NCI-H2227 treated with DMSO at 0.1 percent for 48 hours (cell line): ENCODE data around the gene MAP1LC3B2.
A peak's percentile ranks its signal among the peaks of the same experiment; 100 is the strongest.

ENCODE experiments used
- DNase-seq: peaks from one replicate; lab custom pipeline; 2025; lab: John Stamatoyannopoulos, UW

Gene MAP1LC3B2

DNA sequence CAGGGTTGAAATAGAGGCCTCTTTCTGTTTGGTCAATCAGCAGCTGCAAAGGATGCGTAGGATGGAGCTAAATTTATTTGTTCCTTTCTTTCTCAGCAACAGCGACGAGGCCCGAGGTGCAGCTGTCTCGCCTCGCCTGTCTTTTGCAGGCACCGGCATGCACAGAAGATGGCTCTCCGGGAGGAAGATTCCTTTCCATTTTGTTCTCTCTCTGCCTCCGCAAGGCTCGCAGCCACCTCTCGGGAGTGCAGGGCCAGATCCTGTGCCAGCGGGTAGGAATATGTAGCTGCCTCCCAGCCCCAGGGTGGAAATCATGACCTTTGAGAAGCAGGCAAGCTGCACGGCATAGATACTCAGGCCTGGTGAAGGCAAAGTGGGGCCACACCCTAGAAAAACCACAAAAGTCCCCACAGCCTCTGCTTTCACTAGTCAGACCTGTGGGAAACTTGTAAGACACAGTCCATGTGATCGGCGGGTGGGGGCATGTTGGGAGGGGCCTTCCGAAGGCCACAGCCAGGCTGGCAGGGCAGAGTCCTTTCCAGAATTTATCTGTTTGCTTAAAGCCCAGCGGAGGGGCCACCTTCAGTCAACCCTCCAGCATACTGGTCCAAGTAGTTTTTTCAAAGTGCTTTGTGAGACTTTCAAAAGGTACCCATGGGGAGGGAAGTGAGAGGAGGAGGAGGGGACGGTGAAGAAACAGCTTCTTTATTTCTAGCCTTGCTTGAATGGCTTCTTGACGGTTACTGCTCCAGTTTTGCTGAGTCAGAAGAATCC, at the start of gene MAP1LC3B2:
Gene MAP1LC3B2 (plus strand): TSS at position 220 of the 774 bp plus-strand sequence. CDS start 16,562 bp downstream, outside the sequence.
- no peak for DNase-seq

DNA sequence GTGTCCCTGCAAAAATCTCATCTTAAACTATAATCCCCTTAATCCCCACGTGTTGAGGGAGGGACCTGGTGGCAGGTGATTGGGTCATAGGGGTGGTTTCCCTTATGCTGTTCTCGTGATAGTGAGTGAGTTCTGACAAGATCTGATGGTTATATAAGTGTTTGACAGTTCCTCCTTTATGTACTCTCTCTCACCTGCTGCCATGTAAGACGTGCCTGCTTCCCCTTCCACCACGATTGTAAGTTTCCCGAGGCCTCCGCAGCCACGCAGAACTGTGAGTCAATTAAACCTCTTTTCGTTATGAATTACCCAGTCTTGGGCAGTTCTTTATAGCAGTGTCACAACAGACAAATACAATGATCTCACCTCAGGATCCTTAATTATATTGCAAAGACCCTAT, 45.2 kb upstream of the MAP1LC3B2 start:
- no peak for DNase-seq

DNA sequence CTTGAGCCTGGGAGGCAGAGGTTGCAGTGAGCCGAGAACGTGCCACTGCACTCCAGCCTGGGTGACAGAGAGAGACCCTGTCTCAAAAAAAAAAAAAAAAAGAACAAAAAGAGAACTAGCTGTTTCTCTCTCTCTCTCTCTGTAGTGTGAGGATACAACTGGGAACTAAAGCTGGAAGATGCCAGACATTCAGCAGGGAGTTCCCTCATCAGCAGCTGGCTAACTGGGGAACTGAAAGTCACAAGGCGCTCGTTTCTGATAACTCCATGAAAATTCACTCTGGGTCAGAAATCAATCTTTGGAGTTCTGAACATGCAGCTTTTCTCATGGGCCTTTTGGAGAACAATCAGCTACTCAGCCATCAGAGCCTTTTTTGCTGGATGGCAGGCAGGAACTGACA, 43.5 kb upstream of the MAP1LC3B2 start:
- DNase-seq = no peak

DNA sequence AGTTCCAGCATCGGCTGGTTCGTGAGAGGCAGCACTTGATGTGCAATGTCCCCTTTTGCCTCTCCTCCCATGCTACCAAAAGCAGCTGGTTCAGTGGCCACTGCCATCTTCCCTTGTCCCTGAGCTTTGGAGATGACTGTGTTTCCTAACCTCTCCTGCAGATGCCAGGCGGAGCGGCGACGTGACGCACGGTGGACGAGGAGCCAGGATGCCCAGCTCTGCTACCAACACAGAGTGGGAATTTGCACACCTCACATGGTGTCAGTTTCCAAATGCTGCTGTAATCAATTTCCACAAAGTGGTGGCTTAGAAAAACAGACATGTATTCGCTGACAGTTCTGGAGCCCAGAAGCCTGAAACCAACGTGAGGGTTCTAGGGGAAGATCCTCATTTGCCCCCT, 42.5 kb upstream of the MAP1LC3B2 start:
- no peak for DNase-seq

DNA sequence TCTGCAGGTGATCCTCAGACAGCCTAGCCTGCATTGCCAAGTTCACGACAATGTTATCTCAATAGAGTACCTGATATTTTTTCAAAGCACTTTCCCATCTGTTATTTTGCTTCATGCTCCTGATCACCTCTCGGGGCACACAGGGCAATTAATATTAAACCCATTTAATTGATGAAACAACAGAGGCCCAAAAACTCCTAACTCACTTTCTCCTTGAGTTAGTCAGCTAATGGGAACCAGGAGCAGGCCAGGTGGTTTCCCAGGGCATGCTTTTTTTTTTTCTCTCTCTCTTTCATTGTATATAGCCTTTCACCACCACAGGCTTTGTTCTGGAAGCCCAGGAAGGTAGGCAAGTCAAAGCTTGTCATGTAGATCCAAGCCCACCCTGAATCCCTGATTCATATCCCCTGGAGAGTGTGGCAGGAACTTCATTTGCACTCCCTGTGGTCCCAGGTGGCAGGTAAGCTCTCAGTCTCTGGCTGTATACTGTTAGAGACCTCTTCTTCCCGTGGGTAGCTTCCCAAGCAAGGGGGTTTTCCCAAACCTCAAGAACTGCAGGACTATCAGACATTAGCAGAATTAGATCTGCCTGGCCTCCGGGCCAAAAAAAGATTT, 41.6 kb upstream of the MAP1LC3B2 start:
- DNase-seq = no peak

DNA sequence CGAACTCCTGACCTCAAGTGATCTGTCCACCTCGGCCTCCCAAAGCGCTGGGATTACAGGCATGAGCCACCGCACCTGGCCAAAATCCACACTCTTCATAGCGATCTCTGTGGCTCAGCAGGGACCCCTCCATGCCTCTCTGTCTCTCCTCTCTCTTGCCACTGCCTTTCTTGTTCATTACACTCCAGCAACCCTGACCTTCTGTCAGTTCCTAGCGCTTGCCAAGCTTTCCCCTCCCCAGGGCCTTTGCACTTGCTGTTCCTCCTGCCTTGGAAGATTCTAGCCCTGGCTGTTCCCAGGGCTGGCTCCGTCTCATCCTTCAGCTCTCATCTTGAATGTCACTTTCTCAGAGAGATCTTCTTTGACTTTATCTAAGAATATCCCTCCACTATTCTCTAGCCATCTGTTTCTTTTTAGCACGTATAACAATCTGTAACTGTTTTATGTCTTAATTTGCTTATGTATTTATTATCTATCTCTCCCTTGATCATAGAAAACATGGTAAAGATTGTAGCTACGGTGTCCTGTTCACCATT, 38.9 kb upstream of the MAP1LC3B2 start:
- no peak for DNase-seq

DNA sequence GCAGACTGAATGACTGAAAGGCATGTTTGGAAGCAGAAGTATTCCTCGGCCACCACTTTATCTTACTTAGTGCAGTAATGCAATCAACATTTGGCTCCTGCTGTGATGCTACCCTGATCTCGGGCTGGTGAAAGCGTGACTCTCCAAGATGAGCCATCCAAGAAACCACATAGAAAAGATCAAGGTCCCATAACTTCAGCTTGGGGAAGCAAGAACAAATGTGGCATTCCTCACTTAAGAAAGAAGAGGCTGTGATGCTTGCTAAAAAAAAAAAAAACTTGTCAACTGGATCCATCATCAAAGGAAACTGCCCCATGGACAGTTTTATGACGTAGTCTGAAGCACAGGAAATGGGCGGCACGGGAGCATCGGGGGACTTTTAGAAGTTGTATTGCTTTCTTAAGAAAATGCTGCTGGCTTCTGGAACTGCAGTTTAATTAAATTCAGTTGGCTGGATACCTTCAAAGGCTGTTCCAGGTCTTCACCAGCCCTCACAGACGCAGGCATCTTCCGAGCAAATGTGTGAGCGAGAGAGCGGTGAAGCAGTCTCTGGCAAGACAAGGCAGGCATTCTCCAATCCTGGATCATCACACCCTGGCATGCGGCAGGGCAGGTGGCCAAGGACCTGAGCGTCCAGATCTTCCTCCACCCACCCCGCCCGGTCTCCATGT, 38.2 kb upstream of the MAP1LC3B2 start:
- no peak for DNase-seq

DNA sequence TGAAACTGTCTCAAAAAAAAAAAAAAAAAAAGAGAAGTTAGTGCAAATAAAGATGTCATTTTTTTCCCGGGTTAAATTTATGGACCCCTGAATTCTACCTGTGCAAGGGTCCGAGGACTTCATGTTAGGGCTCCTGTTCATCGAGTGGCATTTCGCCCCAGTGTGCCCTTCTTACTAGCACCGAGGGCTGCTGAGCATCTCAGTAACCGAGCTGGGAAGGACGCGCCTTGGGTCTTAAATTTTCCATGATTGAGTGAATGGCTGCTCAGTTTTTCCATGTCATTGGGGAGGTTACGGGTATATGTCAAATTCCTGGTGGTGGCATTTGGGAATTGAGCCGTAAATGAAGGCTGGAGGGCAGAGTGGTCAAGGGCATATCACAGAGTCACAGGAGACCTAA, 34.9 kb upstream of the MAP1LC3B2 start:
- no peak for DNase-seq

DNA sequence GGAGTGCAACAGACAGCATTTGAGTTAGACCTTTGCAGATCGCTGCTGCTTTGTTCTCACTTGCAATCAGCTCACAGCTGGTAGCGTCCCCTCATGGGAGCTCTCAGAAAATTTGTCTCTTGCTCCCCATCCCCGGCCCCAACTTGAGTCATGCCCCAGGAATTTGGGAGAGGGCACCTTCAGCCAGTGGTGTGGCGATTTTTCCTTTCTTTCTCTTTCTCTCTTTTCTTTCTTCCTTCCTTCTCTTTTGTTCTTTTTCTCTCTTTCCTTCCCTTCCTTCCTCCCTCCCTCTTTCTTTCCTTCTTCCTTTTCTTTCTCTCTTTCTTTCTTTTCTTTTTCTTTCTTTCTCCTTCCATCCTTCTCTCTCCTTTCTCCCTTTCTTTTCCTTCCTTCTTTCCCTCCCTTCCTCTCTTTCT, 34.2 kb upstream of the MAP1LC3B2 start:
- DNase-seq = no peak

DNA sequence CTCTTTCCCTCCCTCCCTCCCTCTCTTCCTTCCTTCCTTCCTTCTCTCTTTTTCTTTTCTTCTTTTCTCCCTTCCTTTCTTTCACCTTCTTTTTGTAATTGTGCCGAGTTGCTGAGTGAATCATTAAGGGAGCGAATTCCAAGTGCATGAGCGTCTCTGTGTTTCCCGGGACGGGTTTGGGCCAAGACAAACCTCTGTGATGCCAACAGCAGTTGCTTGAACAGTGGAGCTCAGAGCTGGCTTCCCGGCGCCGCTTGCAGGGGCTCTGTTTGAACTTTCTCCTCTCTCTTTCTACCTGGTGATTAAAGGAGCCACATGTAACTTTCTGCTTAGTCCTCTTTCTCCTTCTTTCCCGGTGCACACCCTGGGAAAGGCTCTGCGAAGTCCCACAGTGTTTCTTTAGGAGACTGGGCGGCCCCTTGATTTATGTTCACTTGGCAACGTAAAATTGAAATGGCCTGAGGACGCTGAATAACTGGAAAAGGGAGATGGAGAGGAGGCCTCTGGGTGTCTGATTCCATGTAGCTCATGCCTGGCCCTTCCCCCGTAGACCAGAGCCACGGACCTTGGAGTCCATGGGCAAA, 33.7 kb upstream of the MAP1LC3B2 start:
- DNase-seq = no peak

DNA sequence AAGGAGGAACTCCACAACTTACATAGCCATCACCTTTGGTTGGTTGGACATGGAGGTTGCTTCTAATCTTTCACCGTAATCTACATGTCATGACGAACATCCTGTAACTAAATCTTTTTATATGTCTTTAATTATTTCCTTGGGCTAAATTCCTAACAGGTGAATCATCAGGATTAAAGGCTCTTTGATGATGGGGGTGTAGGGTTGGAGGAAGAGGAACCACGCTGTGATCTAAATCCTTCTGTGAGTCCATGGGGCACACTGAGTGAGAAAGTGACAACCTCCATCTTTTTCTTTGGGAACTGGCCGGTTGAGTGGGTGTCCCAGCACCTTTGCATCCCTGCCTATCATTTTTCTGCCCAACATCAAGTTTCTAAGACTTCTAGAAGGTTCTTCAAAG, 31.1 kb upstream of the MAP1LC3B2 start:
- DNase-seq = no peak

DNA sequence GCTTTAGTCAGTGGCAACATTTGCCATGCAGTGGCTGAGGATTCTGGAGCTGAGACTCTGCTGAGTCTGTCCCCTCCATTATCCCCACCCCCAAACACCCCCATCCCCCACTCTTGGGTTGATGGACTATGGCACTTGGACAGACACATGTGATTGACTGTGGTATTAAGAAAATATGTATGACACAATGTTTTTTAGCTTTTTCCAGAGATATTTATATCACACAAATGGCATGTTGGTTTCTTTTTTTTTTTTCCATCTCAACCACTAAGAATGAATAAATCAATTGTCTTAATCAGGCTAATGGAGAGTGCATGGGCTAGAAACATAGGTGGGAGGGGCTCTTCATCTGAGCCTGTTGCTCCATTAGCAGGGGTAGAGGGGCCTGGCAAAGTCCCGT, 30.7 kb upstream of the MAP1LC3B2 start:
- no peak for DNase-seq

DNA sequence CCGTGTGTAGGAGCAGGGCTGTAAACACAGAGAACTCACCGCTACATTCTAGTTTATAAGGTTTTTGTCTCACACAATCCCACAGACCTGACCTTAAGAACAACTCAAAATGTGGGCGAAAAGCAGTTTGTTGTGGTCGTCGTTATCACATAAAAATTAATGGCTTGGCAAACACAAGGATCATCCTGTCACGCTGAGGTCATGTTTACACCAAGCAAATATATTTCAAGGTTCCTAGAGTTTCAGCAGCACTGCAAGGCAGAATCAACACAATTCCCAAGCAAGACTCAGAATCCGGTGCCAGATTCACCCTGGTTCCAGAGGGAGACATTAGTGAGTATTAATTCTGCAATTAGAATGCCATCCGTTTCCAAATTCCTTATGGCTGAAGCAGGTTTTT, 30.1 kb upstream of the MAP1LC3B2 start:
- DNase-seq = no peak

DNA sequence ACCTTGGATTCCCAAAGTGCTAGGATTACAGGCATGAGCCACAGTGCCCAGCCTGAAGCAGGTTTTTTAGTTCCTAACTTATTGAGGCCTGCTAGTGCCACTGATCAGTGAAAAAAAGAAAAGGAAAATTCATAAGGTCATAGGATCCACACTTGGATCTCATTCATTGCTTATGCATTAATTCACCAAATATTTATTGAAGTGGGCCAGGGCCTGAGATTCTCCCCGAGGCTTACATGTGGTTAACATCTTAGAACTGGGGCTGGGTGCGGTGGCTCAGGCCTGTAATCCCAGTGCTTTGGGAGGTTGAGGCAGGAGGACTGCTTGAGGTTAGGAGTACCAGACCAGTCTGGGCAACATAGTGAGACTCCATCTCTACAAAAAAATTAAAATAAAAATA, 29.5 kb upstream of the MAP1LC3B2 start:
- no peak for DNase-seq

DNA sequence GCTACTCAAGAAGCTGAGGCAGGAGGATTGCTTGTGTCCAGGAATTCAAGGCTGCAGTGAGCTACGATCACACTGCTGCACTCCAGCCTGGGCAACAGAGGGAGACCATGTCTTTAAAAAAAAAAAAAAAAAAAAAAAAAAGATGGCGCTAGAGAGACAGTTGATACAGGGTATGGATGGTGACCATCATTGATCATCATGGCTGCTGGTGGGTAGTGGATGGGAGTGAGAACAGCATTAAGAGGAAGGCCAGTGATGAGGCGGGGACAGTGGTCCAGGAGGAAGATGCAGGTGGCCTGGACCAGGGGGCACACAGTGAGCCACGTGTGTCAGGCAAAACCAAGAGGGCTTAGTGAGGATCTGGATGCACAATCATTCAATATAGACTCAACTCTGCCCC, 26.8 kb upstream of the MAP1LC3B2 start:
- no peak for DNase-seq

DNA sequence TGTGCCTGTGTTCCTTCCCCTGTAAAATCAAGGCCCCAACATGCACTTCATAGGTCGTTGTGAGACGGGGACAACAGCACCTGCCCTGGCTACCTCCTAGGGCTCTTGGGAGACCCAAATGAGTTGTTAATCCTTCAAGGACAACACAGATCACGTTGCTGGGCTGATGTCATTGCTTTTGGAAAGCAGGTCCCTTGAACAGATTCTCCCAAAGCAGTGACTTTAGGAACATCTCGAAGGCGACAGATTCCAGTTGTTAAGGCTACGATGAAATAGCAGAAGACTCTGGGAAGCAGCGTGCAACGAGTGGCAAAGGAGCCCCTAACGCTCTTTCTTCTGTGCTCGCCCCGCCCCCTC, 26.2 kb upstream of the MAP1LC3B2 start:
- DNase-seq = no peak

DNA sequence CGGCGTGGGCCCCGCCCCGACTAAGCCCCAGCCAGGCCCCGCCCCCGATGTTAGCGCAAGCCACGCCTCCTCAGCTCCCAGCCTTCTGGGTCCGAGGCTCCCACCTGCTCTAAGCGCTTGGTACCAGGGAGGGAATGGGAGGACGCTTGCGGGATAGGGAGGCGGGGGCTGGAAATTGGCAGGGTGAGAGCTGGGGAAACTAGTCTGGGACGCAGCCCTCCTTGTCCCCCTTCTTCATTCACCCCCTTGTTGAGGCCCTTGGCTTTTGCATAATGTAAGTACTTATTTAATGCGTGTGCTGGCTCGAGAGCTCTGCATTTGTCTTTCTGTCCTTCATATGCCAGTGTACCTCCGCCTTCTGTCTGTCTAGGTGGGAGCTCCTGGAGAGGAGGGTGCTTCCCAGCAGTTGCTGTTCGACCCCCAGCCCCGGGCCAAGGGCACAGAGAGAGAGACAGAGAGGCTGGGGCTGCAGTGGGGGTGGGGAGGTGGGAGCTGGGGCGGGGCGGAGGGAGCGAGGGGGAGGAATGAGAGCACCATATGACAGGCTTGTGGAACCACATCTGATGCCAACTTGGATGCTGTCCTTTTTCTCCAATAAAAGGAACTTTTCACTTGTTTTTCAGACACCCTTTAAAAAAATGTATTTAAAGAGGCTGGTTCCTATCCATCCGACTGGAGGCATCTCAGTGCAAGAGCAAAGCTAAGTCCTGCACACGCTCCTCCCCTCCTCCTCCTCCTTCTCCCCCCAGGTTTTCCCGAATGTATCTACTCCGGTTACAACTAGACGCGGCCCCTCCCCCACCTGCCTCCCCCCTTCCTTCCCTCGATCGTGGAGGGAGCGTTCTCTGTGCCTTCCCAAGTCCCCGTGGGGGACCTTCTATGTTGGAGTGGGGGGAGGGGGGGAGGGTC, 25.6 kb upstream of the MAP1LC3B2 start:
- DNase-seq = peak; percentile 81

DNA sequence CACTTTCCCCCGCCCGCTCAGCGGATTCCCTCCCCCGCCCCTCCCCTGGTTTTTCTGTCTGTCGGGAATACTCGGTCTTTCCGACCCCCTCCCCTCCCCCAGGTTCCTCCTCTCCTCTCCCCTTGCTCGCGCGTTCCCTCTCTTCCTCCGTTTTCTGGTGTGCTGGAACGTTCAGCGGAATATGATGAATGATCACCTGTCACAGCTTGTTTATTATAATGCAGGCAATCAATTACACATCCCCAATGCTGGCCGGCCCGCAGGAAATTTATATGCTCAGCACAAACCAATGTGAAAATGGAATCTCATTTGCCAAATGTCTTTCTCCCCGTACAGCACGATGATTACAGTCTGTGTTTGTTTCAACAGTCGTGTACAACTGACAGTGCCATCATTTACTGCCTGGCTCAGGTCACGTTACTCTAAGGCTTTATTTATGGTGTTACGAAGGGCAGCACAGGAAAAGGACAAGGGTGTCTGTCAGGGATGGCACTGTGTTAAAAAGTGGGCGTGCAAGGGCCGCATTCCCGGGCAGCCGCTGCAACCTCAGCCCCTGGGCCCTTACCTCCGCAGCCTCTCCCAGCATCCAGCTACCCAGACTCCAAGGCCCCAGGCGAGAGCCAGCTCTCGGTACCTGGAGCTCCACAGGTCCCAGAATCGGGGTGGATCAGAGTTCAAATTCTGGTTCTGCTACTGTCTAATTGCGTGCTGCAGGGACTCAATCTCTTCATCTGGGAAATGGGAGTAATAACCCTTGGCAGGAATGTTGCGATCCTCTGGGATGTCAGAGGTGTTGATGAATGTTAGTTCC, 24.7 kb upstream of the MAP1LC3B2 start:
- peak; percentile 66 for DNase-seq

DNA sequence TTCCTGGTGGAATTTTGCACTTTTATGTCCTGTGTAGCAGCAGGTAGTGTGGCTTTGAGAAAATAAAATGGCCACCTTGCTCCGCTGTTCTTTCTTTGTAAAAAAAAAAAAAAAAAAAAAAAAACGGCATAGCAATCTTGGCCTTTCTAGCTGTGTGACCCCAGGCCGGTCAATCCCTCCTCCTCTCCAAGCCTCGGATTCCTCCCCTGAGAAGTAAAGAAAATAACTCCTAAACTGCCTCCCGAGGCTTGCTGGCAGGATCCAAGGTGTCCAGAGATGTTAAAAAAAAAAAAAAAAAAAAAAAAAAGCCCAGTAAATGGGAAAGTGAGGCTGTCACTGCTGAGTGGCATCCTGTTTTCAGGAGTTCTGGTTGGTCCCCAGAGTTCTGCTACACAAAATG, 23.9 kb upstream of the MAP1LC3B2 start:
- no peak for DNase-seq

DNA sequence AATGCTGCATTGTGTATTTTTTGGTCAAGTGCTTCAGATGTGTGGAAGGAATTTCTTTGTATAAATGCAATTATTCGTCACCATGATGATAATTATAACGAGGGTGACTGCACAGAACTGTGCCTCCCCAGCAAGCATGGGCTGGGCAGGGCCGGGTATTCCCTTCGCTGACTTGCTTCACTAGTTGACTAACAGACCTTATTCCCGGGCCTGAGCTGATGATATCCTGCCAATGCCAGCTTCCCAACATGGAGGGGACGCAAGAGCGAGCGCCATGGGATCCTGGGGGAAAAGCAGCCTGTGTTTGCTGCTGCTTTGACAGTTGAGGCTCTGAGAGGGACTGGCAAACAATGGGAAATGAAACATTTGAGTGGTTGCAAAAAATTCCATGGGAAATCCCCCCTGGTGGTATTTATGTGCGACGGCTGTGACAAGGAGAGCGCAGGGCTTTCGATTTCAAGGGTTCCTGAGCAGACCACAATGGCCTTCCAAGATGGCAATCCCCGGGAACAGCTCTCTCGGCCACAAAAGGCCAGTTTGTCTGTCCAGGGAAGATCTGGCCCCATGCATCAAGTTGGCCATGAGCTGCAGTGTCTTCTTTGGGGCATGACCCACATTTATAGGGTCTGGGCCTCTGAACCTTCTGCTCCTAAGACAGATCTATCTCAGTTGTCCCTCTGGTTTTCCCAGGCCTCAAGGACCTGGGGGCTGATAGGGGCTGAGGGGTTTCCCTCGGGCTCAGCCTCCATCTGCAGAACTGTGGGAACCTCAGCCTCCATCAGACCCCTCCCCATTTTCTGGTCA, 21.9 kb upstream of the MAP1LC3B2 start:
- no peak for DNase-seq
